Activated T-cell treated with anti-CD3 and anti-CD28 coated beads, Interleukin-2, amount 50 U/mL, for 72 hours (primary cell): ENCODE data around the gene SRMS. TPM values are rescaled to one million over a fixed set of nuclear protein-coding genes. Genes with fewer than 3 reads are reported as not detected.

ENCODE experiments used
- ATAC-seq, 2 donors: fragments of 150-1000 bp; cut with Tn5 transposase; replicated peaks in 1 of 2; 2 replicates each; pipeline ENCODE4 v1.10.0; 2021; ENCODE audit warnings: moderate library complexity in 2 of 2, mild to moderate bottlenecking in 1 of 2
- DNase-seq, 2 donors: peaks; one replicate each; pipeline ENCODE4 v3.0.0; 2021 to 2022; ENCODE audit warnings: mixed read lengths in 1 of 2
- H3K27ac Mint-ChIP-seq: one replicate; pipeline ENCODE4 v1.8.0; 2022; ENCODE audit warnings: mild to moderate bottlenecking, moderate library complexity, mixed read lengths
- H3K27me3 Mint-ChIP-seq: one replicate; pipeline ENCODE4 v1.8.0; 2022; ENCODE audit warnings: low read depth, mixed read lengths
- H3K36me3 Mint-ChIP-seq, 2 donors: one replicate each; pipeline ENCODE4 v1.8.0; 2022; ENCODE audit warnings: mixed read lengths in 2 of 2, mild to moderate bottlenecking in 1 of 2; ENCODE audit not compliant: insufficient read depth in 2 of 2
- H3K4me1 Mint-ChIP-seq: one replicate; pipeline ENCODE4 v1.8.0; 2022; ENCODE audit warnings: low read depth, mixed read lengths
- H3K4me3 Mint-ChIP-seq, 2 donors: one replicate each; pipeline ENCODE4 v1.8.0; 2022; ENCODE audit warnings: mild to moderate bottlenecking in 2 of 2, mixed read lengths in 2 of 2, moderate library complexity in 2 of 2
- H3K9me3 Mint-ChIP-seq, 2 donors: one replicate each; pipeline ENCODE4 v1.8.0; 2022; ENCODE audit warnings: mixed read lengths in 2 of 2
- total RNA-seq, 2 donors: library from RNA; stranded (reverse); gene quantifications; one replicate each; pipeline ENCODE4 v1.2.3, GENCODE V29; 2022

Gene SRMS
- total RNA-seq, 2 donors from 2014 or later = not detected

DNA sequence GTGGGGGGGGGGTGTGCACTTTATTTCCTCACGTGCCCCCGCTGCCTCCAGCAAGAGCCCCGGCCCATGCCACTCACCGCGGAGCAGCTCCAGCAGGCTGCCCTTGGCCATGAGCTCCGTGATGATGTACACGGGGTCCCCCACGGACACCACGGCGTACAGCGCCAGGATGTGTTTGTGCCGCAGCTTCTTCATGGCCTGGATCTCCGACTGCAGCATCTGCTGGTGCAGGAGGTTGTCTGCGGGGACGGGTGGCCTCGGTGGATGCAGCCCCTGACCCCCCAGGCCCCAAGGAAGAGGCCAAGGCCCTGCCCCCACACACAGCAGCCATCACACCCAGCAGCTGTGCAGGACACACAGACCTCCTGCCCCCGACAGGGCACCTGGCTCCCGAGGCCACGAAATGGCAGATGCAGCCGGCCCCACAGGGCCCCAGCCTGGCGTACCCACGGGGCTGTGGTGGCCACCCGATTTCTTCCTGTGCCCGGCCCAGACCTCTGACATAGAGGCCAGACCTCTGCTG is 15.0 kb downstream of the SRMS start:
- Mint-ChIP-seq H3K27me3 (no peaks in the 10 kb centered on the region), H3K4me3 (no peak overlapping the region), H3K36me3 (no peaks in the 10 kb centered on the region), H3K9me3 (no peaks in the 10 kb centered on the region), H3K27ac (no peak overlapping the region), H3K4me1 (peaks cover 11% of the 10 kb centered on the region)
- DNase-seq (no peak), ATAC-seq (no peak)

- peaks cover 5% of the 10 kb centered on the region for H3K27me3 Mint-ChIP-seq
- H3K9me3 Mint-ChIP-seq = no peaks in the 10 kb centered on the region
- no peaks in the 10 kb centered on the region for H3K36me3 Mint-ChIP-seq
- H3K27ac Mint-ChIP-seq = no peak overlapping the region
- H3K4me3 Mint-ChIP-seq = no peak overlapping the region
- ATAC-seq (no peak), DNase-seq (peak in 1 of 2 donors; percentile 2)
- H3K4me1 Mint-ChIP-seq = peaks cover 15% of the 10 kb centered on the region
Measured at GRCh38 chr20:63531686-63532448, 15.7 kb downstream of the SRMS start.

DNA sequence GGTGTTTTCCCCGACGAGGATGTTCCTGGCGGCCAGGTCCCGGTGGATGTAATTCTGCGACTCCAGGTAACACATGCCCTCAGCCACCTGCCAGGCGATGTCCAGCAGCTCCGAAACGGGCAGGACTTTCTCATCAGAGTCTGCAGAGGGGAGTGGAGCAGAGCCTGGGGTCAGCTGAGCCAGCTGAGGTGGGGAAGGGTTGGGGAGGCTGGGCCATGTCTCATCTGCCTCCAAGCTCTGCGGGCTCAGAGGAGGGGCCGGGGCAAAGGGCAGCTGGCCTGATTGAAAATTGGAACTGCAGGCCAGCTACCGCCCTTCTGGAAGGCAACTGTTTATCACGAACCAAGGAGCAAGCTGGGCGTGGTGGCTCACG is 16.8 kb downstream of the SRMS start:
- Mint-ChIP-seq H3K36me3 (no peaks in the 10 kb centered on the region), H3K27me3 (peaks cover 6% of the 10 kb centered on the region), H3K4me1 (peaks cover 15% of the 10 kb centered on the region), H3K9me3 (no peaks in the 10 kb centered on the region), H3K4me3 (no peak overlapping the region), H3K27ac (no peak overlapping the region)
- no peak for DNase-seq
- ATAC-seq = no peak

GRCh38 chr20:63529861-63530787 is 17.4 kb downstream of the SRMS start:
- Mint-ChIP-seq H3K27me3 (peaks cover 6% of the 10 kb centered on the region), H3K27ac (no peak overlapping the region), H3K4me1 (peaks cover 15% of the 10 kb centered on the region), H3K9me3 (no peaks in the 10 kb centered on the region), H3K4me3 (no peak overlapping the region), H3K36me3 (no peaks in the 10 kb centered on the region)
- no peak for DNase-seq
- no peak for ATAC-seq

DNA sequence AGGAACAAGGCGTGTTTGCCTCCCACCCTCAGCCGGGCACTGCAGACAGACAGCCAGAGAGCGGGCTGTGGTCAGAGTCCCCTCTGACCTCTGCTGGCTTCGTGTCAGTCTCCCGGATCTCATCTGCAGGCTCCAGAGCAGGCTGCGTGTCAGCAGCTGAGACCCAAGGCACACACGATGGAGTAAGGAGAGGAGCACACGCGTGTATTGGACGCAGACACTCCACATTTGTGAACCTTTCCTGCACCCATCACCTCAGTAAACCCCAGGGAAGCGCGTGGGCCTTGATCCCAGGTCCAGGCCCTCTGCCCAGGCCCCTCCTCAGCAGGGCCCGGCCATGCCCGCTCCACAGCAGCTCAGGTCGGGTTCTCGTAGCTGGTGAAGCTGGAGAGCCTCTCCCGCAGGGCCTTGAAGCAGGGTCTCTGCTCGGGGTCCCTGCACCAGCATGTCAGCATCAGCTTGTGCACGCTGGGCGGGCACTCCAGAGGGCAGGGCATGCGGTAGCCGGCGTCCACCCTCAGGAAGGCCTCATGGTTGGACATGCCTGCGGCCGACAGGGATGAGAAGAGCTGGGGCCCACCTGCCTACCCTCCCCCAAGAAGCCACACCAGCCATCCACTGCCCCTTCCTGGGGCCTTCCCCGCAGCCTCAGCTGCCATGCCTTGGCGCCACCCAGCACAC is 18.2 kb downstream of the SRMS start:
- Mint-ChIP-seq H3K4me1 (peaks cover 20% of the 10 kb centered on the region), H3K36me3 (peaks cover 0 to 1% of the 10 kb centered on the region in 2 donors), H3K27ac (no peak overlapping the region), H3K4me3 (no peak overlapping the region), H3K27me3 (peaks cover 6% of the 10 kb centered on the region), H3K9me3 (no peaks in the 10 kb centered on the region)
- ATAC-seq = no peak
- DNase-seq = no peak

DNA sequence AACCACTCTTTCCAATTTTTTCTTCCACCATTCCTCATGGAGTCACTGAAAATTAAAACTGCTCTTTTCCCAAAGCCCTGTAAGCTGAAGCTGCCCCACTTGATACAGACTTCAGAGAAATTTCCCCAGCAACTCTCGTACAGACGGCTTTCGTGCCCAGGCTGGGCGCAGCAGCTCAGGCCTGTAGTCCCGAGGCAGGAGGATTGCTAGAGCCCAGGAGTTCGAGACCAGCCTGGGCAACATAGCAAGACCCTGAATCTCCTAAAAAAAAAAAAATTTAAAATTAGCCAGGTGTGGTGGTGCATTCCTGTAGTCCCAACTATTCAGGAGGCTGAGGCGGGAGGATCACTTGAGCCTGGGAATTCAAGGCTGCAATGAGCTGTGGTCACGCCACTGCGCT is 20.4 kb downstream of the SRMS start:
- ATAC-seq (no peak), DNase-seq (no peak)
- peaks cover 8 to 17% of the 10 kb centered on the region in 2 donors for H3K36me3 Mint-ChIP-seq

DNA sequence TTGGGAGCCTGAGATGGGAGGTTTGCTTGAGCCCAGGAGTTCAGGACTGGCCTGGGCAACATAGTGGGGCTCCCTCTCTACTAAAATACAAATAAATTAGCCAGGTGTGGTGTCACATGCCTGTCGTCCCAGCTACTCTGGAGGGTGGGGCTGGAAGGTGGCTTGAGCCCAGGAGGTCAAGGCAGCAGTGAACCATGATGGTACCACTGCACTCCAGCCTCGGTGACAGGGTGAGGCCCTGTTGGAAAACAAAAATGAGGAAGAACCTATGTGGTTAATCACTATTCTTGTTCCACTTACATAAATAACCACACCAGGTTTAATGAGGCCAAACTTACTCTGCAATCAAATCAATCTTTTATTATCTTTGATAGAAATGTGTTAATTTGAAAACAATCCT is 21.6 kb downstream of the SRMS start:
- H3K36me3 Mint-ChIP-seq = peaks cover 8 to 17% of the 10 kb centered on the region in 2 donors
- no peak for ATAC-seq
- peak overlapping the region; percentile 31 for H3K27ac Mint-ChIP-seq
- H3K4me3 Mint-ChIP-seq = no peak overlapping the region
- H3K4me1 Mint-ChIP-seq = peaks cover 32% of the 10 kb centered on the region
- DNase-seq = no peak
- peaks cover 6% of the 10 kb centered on the region for H3K27me3 Mint-ChIP-seq
- peaks cover 3 to 5% of the 10 kb centered on the region in 2 donors for H3K9me3 Mint-ChIP-seq

More for the DNA sequence above, 20.4 kb downstream of the SRMS start:
- Mint-ChIP-seq H3K4me1 (peaks cover 30% of the 10 kb centered on the region), H3K27ac (no peak overlapping the region), H3K27me3 (peaks cover 6% of the 10 kb centered on the region), H3K4me3 (no peak overlapping the region), H3K9me3 (peaks cover 3 to 5% of the 10 kb centered on the region in 2 donors)

- Mint-ChIP-seq H3K4me1 (peaks cover 32% of the 10 kb centered on the region), H3K4me3 (no peak overlapping the region), H3K36me3 (peaks cover 8 to 17% of the 10 kb centered on the region in 2 donors)
Measured at GRCh38 chr20:63525185-63525584, 22.4 kb downstream of the SRMS start.

DNA sequence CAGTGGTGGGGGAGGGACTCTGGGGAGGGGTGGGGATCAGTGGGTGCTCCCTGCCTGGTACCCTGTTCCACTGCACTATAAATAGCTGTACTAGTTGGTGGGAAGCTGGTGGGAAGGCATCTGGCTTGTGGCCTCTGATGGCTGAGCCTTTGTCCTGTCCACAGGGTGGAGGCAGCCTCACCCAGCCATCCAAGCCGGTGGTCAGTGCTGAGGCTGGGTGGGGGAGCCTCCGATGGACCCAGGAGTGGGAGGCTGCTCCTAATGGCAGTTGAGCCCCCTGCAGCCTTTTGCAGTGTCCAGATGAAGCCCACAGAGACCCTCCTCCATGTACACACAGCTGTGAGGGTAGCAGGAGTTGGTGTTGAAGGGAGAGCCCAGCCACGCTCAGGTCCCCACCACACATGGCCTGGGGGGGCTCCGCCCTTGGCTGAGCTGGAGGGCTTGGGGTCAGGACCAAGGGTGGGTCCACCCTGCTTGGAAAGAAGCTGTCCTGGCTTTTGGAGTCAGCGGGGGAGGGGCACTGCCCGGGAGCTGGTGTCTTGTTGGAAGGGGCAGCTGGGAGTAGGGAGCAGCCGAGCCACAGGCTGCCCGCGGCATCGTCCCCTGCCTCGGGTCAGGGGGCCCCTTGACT is 24.5 kb downstream of the SRMS start:
- H3K27ac Mint-ChIP-seq = no peak overlapping the region
- peaks cover 25% of the 10 kb centered on the region for H3K4me1 Mint-ChIP-seq
- peaks cover 8 to 17% of the 10 kb centered on the region in 2 donors for H3K36me3 Mint-ChIP-seq
- DNase-seq (no peak), ATAC-seq (no peak)
- H3K9me3 Mint-ChIP-seq = peaks cover 3 to 5% of the 10 kb centered on the region in 2 donors
- H3K27me3 Mint-ChIP-seq = peaks cover 6% of the 10 kb centered on the region
- H3K4me3 Mint-ChIP-seq = no peak overlapping the region

More at GRCh38 chr20:63525185-63525584, 22.4 kb downstream of the SRMS start:
- Mint-ChIP-seq H3K9me3 (peaks cover 3 to 5% of the 10 kb centered on the region in 2 donors), H3K27ac (no peak overlapping the region), H3K27me3 (peaks cover 6% of the 10 kb centered on the region)
- ATAC-seq = no peak
- no peak for DNase-seq

DNA sequence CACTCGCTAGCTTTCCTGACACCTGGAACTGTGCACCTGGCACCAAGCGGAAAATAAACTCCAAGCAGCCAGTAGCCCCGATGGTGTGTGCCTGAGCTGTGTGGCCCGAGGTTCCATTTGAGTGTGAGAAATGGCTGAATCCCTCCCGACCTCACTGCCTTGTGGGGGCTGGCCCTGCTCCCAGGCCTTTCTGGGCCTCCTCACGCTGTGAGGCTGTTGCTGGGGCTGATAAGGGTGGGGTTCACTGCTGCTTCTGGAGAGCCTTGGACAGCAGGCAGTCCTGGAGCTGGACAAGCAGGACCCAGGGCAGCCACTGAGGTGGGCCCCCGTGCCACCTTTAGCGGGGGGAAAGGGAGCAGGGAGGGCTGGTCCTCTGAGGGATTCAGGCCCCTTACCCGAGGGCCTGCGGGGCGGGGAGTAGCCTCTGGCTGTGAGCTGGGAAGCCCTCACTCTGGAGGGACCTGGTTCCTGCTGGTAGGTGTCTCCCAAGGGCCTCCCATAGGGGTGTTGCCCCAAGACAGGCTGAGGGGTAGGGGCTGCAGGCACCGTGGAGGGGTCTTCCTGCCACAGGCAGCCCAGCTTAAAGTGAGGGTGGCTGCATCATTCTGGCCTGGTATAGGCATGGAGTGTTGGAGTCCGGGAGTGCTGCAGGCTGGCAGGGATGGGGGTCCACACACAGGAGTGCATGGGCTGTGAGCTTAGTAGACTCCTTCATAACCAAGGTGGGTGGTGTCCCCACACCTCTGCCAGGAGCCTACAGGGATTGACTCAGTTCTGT is 25.3 kb downstream of the SRMS start:
- DNase-seq = no peak
- H3K4me1 Mint-ChIP-seq = peaks cover 21% of the 10 kb centered on the region
- ATAC-seq = no peak
- H3K36me3 Mint-ChIP-seq = peaks cover 8 to 17% of the 10 kb centered on the region in 2 donors
- peaks cover 5% of the 10 kb centered on the region for H3K27me3 Mint-ChIP-seq
- H3K9me3 Mint-ChIP-seq = peaks cover 3 to 5% of the 10 kb centered on the region in 2 donors
- peak overlapping the region; percentile 31 to 89 for H3K4me3 Mint-ChIP-seq
- H3K27ac Mint-ChIP-seq = no peak overlapping the region

GRCh38 chr20:63521602-63522001 is 25.9 kb downstream of the SRMS start:
- no peak overlapping the region for H3K27ac Mint-ChIP-seq
- peak in 1 of 2 donors; percentile 2 for DNase-seq

More at GRCh38 chr20:63521602-63522001, 25.9 kb downstream of the SRMS start:
- H3K36me3 Mint-ChIP-seq = peaks cover 8 to 17% of the 10 kb centered on the region in 2 donors
- peak overlapping the region; percentile 85 to 89 for H3K4me3 Mint-ChIP-seq
- no peak for ATAC-seq
- no peaks in the 10 kb centered on the region for H3K27me3 Mint-ChIP-seq
- peaks cover 17% of the 10 kb centered on the region for H3K4me1 Mint-ChIP-seq
- peaks cover 3 to 5% of the 10 kb centered on the region in 2 donors for H3K9me3 Mint-ChIP-seq
